ENCODE results near the gene APOBEC3A. TPM values are rescaled to one million over a fixed set of nuclear protein-coding genes. Genes with fewer than 3 reads are reported as not detected.

The APOBEC3A gene
- total and polyA plus RNA-seq, 2 of the 8 experiments (the other 6 are each of a cell fraction or from before 2014, with no cell fraction given), result not detected

- no peak for TF ChIP-seq CHD7 (IDR thresholded peaks at IDR 0.05; ENCODE audit: insufficient replicate concordance, low read length)
- no peak for TF ChIP-seq SIX5 (IDR thresholded peaks at IDR 0.05; ENCODE audit: low read depth, low read length)
- no peak for TF ChIP-seq SIN3A (conservative IDR thresholded peaks at IDR 0.05 in 1 of 2, IDR thresholded peaks at IDR 0.05 in 1 of 2; ENCODE audit: low read depth in 1 of 2, low read length in 2 of 2)
- no peak for TF ChIP-seq POLR2A (IDR thresholded peaks at IDR 0.05; ENCODE audit: control extremely low read depth in 1 of 2, low read depth in 2 of 2, low read length in 2 of 2)
- no peak for TF ChIP-seq MAFK (IDR thresholded peaks at IDR 0.05; ENCODE audit: low read depth, low read length)
- no peak for TF ChIP-seq KDM5A (IDR thresholded peaks at IDR 0.05; ENCODE audit: low read length)
- TF ChIP-seq NRF1 (IDR thresholded peaks at IDR 0.05; ENCODE audit: low read depth, low read length), result no peak
- TF ChIP-seq TAF1 (IDR thresholded peaks at IDR 0.05; ENCODE audit: low read depth, low read length), result no peak
- no peak for TF ChIP-seq USF2 (IDR thresholded peaks at IDR 0.05; ENCODE audit: low read length)
- TF ChIP-seq MAX (IDR thresholded peaks at IDR 0.05), result no peak
Observed at GRCh38 chr22:38924347-38924952, 33.0 kb upstream of the APOBEC3A start (continued).
